ENCODE results near the gene TMX1.

DNA sequence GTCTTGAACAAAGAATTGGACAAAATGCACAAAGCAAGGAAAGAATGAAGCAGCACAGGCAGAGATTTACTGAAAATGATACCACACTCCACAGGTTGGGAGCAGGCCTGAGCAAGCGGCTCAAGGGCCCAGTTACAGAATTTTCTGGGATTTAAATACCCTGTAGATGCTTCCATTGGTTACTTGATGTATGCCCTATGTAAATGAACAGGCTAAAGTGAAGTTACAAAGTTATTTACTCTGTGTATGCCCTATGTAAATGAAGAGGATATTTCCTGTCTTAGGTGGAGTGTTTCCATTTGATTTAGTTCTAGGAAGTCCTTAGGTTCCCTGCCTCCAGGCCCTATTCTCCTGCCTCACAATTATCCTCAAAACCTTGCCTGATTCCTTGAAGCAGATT lies 36.6 kb downstream of the TMX1 start:
- no peak for TF ChIP-seq POLR2A (IDR thresholded peaks at IDR 0.05)
- TF ChIP-seq, protein P1, sequence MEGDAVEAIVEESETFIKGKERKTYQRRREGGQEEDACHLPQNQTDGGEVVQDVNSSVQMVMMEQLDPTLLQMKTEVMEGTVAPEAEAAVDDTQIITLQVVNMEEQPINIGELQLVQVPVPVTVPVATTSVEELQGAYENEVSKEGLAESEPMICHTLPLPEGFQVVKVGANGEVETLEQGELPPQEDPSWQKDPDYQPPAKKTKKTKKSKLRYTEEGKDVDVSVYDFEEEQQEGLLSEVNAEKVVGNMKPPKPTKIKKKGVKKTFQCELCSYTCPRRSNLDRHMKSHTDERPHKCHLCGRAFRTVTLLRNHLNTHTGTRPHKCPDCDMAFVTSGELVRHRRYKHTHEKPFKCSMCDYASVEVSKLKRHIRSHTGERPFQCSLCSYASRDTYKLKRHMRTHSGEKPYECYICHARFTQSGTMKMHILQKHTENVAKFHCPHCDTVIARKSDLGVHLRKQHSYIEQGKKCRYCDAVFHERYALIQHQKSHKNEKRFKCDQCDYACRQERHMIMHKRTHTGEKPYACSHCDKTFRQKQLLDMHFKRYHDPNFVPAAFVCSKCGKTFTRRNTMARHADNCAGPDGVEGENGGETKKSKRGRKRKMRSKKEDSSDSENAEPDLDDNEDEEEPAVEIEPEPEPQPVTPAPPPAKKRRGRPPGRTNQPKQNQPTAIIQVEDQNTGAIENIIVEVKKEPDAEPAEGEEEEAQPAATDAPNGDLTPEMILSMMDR (IDR thresholded peaks at IDR 0.05) = no peak
